Activated CD4-positive, alpha-beta T cell treated with anti-CD3 and anti-CD28 coated beads, Interleukin-2, amount 10 ng/mL, durations not matched to agents 7 days and 5 days (primary cell): Measurements from ENCODE around the gene NELFB. TPM values are rescaled to one million over a fixed set of nuclear protein-coding genes. Genes with fewer than 3 reads are reported as not detected.

Experiments
- CTCF ChIA-PET: fragments of 350-600 bp; sonication (Branson Sonifier 250); formaldehyde crosslinking; loops from one replicate; lab custom pipeline; 2021; ENCODE audit warnings: antibody characterized with exemption; lab: Charles Lee
- POLR2A ChIA-PET: fragments of 350-600 bp; sonication (Branson Sonifier 250); formaldehyde crosslinking; loops from one replicate; lab custom pipeline; 2021; ENCODE audit warnings: antibody characterized with exemption; lab: Charles Lee
- DNase-seq: peaks from one replicate; pipeline ENCODE4 v3.0.0-alpha.2; 2020
- H3K27ac Mint-ChIP-seq: one replicate; pipeline ENCODE4 v1.8.0; 2021; ENCODE audit warnings: mild to moderate bottlenecking, moderate library complexity, mixed read lengths
- H3K27me3 Mint-ChIP-seq: one replicate; pipeline ENCODE4 v1.8.0; 2021; ENCODE audit warnings: mixed read lengths
- H3K36me3 Mint-ChIP-seq: one replicate; pipeline ENCODE4 v1.8.0; 2021; ENCODE audit warnings: low read depth, mixed read lengths
- H3K4me1 Mint-ChIP-seq: one replicate; pipeline ENCODE4 v1.8.0; 2021; ENCODE audit warnings: mixed read lengths
- H3K4me3 Mint-ChIP-seq: one replicate; pipeline ENCODE4 v1.8.0; 2021; ENCODE audit warnings: mild to moderate bottlenecking, moderate library complexity, mixed read lengths
- H3K9me3 Mint-ChIP-seq: one replicate; pipeline ENCODE4 v1.8.0; 2021; ENCODE audit warnings: mixed read lengths
- total RNA-seq, 2 experiments: library from RNA; stranded (reverse); gene quantifications; one replicate each; pipeline ENCODE4 v1.2.3, GENCODE V29; 2021

NELFB gene
- total RNA-seq, 2 experiments from 2014 or later: 54.1 to 66.6 TPM

- ChIA-PET POLR2A (no interaction called here), CTCF (interaction anchor here (0.6 to 1.2 kb wide), 2 partner anchors 16 to 619 kb away, joined by 3 to 4 read pairs; partner anchors contain the start of gene NRARP)
- no peak for DNase-seq
- no peaks in the 10 kb centered on the region for H3K9me3 Mint-ChIP-seq
- no peak overlapping the region for H3K27ac Mint-ChIP-seq
- peaks cover 3% of the 10 kb centered on the region for H3K27me3 Mint-ChIP-seq
- H3K4me3 Mint-ChIP-seq: no peak overlapping the region
- peaks cover 8% of the 10 kb centered on the region for H3K4me1 Mint-ChIP-seq
- H3K36me3 Mint-ChIP-seq: no peaks in the 10 kb centered on the region
These were observed 62.8 kb downstream of the NELFB start for GRCh38 chr9:137317718-137318511.

GRCh38 chr9:137318602-137319001 lies 63.5 kb downstream of the NELFB start:
- Mint-ChIP-seq H3K4me1 (peaks cover 8% of the 10 kb centered on the region), H3K9me3 (no peaks in the 10 kb centered on the region), H3K27me3 (peaks cover 3% of the 10 kb centered on the region), H3K4me3 (no peak overlapping the region), H3K36me3 (no peaks in the 10 kb centered on the region), H3K27ac (no peak overlapping the region)
- DNase-seq: no peak
- POLR2A ChIA-PET: no interaction called here
- CTCF ChIA-PET: interaction anchor here (1.2 kb wide), 1 partner anchor 17 kb away, joined by 4 read pairs; the partner anchor contains the start of gene NRARP

GRCh38 chr9:137319011-137319738 lies 64.0 kb downstream of the NELFB start:
- peaks cover 3% of the 10 kb centered on the region for H3K27me3 Mint-ChIP-seq
- ChIA-PET POLR2A (no interaction called here), CTCF (interaction anchor here (1.2 kb wide), 1 partner anchor 17 kb away, joined by 4 read pairs; the partner anchor contains the start of gene NRARP)
- H3K4me3 Mint-ChIP-seq: no peak overlapping the region
- H3K4me1 Mint-ChIP-seq: peaks cover 8% of the 10 kb centered on the region
- no peaks in the 10 kb centered on the region for H3K36me3 Mint-ChIP-seq
- no peak for DNase-seq
- H3K27ac Mint-ChIP-seq: no peak overlapping the region
- H3K9me3 Mint-ChIP-seq: no peaks in the 10 kb centered on the region

GRCh38 chr9:137319739-137320551 lies 64.8 kb downstream of the NELFB start:
- H3K4me1 Mint-ChIP-seq: peaks cover 8% of the 10 kb centered on the region
- H3K27me3 Mint-ChIP-seq: peaks cover 3% of the 10 kb centered on the region
- ChIA-PET CTCF (no interaction called here), POLR2A (no interaction called here)
- H3K9me3 Mint-ChIP-seq: no peaks in the 10 kb centered on the region
- H3K4me3 Mint-ChIP-seq: no peak overlapping the region
- DNase-seq: no peak
- H3K36me3 Mint-ChIP-seq: no peaks in the 10 kb centered on the region
- H3K27ac Mint-ChIP-seq: peak overlapping the region; percentile 83

- peaks cover 3% of the 10 kb centered on the region for H3K27me3 Mint-ChIP-seq
- peak overlapping the region; percentile 83 for H3K27ac Mint-ChIP-seq
- peaks cover 8% of the 10 kb centered on the region for H3K4me1 Mint-ChIP-seq
- ChIA-PET POLR2A (no interaction called here), CTCF (interaction anchor here (1.4 kb wide), 1 partner anchor 19 kb away, joined by 5 read pairs; the partner anchor contains the start of gene NRARP)
- peak; percentile 41 for DNase-seq
- H3K36me3 Mint-ChIP-seq: no peaks in the 10 kb centered on the region
- H3K4me3 Mint-ChIP-seq: no peak overlapping the region
- H3K9me3 Mint-ChIP-seq: no peaks in the 10 kb centered on the region
These were observed 65.6 kb downstream of the NELFB start for GRCh38 chr9:137320555-137321384.

GRCh38 chr9:137321726-137322361 lies 66.7 kb downstream of the NELFB start:
- no peak overlapping the region for H3K4me3 Mint-ChIP-seq
- POLR2A ChIA-PET: no interaction called here
- no peak for DNase-seq
- H3K36me3 Mint-ChIP-seq: no peaks in the 10 kb centered on the region
- H3K4me1 Mint-ChIP-seq: peaks cover 14% of the 10 kb centered on the region
- H3K27ac Mint-ChIP-seq: peak overlapping the region; percentile 9
- H3K9me3 Mint-ChIP-seq: peaks cover 2% of the 10 kb centered on the region
- CTCF ChIA-PET: interaction anchor here (1.4 kb wide), 1 partner anchor 20 kb away, joined by 5 read pairs; the partner anchor contains the start of gene NRARP
- H3K27me3 Mint-ChIP-seq: peaks cover 7% of the 10 kb centered on the region

Other genes starting within 250 kb of the NELFB start
- 10 to 100 TPM; 67.7 to 70.3 TPM for gene ABCA2, start 227.1 kb upstream of the NELFB start, total RNA-seq
- gene FUT7, start 223.2 kb upstream of the NELFB start, total RNA-seq: 10 to 100 TPM in 1 of 2 experiments, 1 to 10 TPM in 1; 8.9 to 10.3 TPM
- 10 to 100 TPM; 35.5 to 41.4 TPM for gene NPDC1, start 209.2 kb upstream of the NELFB start, total RNA-seq
- gene ENTPD2, start 201.3 kb upstream of the NELFB start, total RNA-seq: not detected
- 10 to 100 TPM; 33.8 to 40.6 TPM for gene SAPCD2, start 184.8 kb upstream of the NELFB start, total RNA-seq
- gene UAP1L1, start 177.8 kb upstream of the NELFB start, total RNA-seq: 10 to 100 TPM; 19.1 to 21.9 TPM
- 10 to 100 TPM; 43.0 to 55.0 TPM for gene MAN1B1, start 168.3 kb upstream of the NELFB start, total RNA-seq
- 100 to 1,000 TPM; 206 to 259 TPM for gene DPP7, start 140.6 kb upstream of the NELFB start, total RNA-seq
- gene GRIN1, start 116.2 kb upstream of the NELFB start, total RNA-seq: under 1 TPM in 1 of 2 experiments, not detected in 1; 0.05 TPM
- gene LRRC26, start 85.3 kb upstream of the NELFB start, total RNA-seq: not detected
- gene TMEM210, start 83.3 kb upstream of the NELFB start, total RNA-seq: not detected
- 10 to 100 TPM; 61.3 to 76.1 TPM for gene ANAPC2, start 66.8 kb upstream of the NELFB start, total RNA-seq
- gene SSNA1, start 66.7 kb upstream of the NELFB start, total RNA-seq: 10 to 100 TPM; 74.8 to 81.3 TPM
- 1 to 10 TPM; 8.9 TPM for gene TPRN, start 54.6 kb upstream of the NELFB start, total RNA-seq
- gene TMEM203, start 49.7 kb upstream of the NELFB start, total RNA-seq: 10 to 100 TPM; 28.5 to 34.0 TPM
- 10 to 100 TPM; 38.4 to 44.2 TPM for gene NDOR1, start 49.6 kb upstream of the NELFB start, total RNA-seq
- gene RNF208, start 33.1 kb upstream of the NELFB start, total RNA-seq: 1 to 10 TPM; 2.1 to 2.7 TPM
- gene CYSRT1, start 30.2 kb upstream of the NELFB start, total RNA-seq: under 1 TPM; 0.35 to 0.72 TPM
- gene RNF224, start 27.8 kb upstream of the NELFB start, total RNA-seq: under 1 TPM in 1 of 2 experiments, not detected in 1; 0.10 TPM
- gene SLC34A3, start 24.4 kb upstream of the NELFB start, total RNA-seq: not detected
- gene TUBB4B, start 14.0 kb upstream of the NELFB start, total RNA-seq: 100 to 1,000 TPM; 355 to 382 TPM
- not detected for gene STPG3, start 4.0 kb upstream of the NELFB start, total RNA-seq
- gene TOR4A, start 22.4 kb downstream of the NELFB start, total RNA-seq: 1 to 10 TPM; 6.0 to 7.1 TPM
- under 1 TPM; 0.32 to 0.44 TPM for gene NRARP, start 46.9 kb downstream of the NELFB start, total RNA-seq
- 10 to 100 TPM; 10.3 to 13.2 TPM for gene EXD3, start 167.8 kb downstream of the NELFB start, total RNA-seq
- 1 to 10 TPM in 1 of 2 experiments, under 1 TPM in 1; 0.46 to 1.1 TPM for gene NOXA1, start 168.1 kb downstream of the NELFB start, total RNA-seq
- not detected for gene ENTPD8, start 186.0 kb downstream of the NELFB start, total RNA-seq
- 10 to 100 TPM; 57.6 to 60.3 TPM for gene NSMF, start 204.0 kb downstream of the NELFB start, total RNA-seq